Testis (tissue), 3 donors: ENCODE data around the gene ZNF792. TPM values are rescaled to one million over a fixed set of nuclear protein-coding genes. Genes with fewer than 3 reads are reported as not detected.
"Not testable (repeated sequence)": the region's sequence is repeated elsewhere in the genome, so short reads cannot be mapped to it uniquely, and the experiment has no call there.

ENCODE experiments used
- DNase-seq: peaks from one replicate; pipeline ENCODE4 v3.0.0-alpha.2; 2019
- H3K27ac ChIP-seq, 2 donors: fragments of 200-600 bp; sonication (generic); one replicate each; pipeline ENCODE4 v1.5.1; 2019
- H3K27me3 ChIP-seq: fragments of 200-600 bp; sonication (generic); one replicate; pipeline ENCODE4 v1.5.1; 2019
- H3K36me3 ChIP-seq: fragments of 200-600 bp; sonication (generic); one replicate; pipeline ENCODE4 v1.5.1; 2017; ENCODE audit warnings: low read depth; ENCODE audit errors: missing control alignments
- H3K4me1 ChIP-seq: fragments of 200-600 bp; sonication (generic); one replicate; pipeline ENCODE4 v1.5.1; 2019
- H3K4me3 ChIP-seq, 2 donors: fragments of 200-600 bp; sonication (generic); one replicate each; pipeline ENCODE4 v1.5.1; 2017 to 2019
- H3K9me3 ChIP-seq: fragments of 200-600 bp; sonication (generic); one replicate; pipeline ENCODE4 v1.5.1; 2017
- CTCF ChIP-seq, 3 experiments: fragments of 450-650 bp in 2 of 3; fragments of 200-600 bp in 1 of 3; sonication (generic) in 1 of 3; IDR thresholded peaks; one replicate each; pipeline ENCODE4 v1.5.1; 2016 to 2019; ENCODE audit warnings: antibody characterized with exemption in 3 of 3, mild to moderate bottlenecking in 2 of 3, moderate library complexity in 1 of 3
- POLR2A ChIP-seq: fragments of 450-650 bp; IDR thresholded peaks from one replicate; pipeline ENCODE4 v1.6.1; 2017; ENCODE audit warnings: antibody characterized with exemption, mild to moderate bottlenecking, moderate library complexity
- WGBS, 2 donors: methylation state at CpG; one replicate each; pipeline ENCODE4 v1.1.5; 2018; 5-methylcytosine and 5-hydroxymethylcytosine counted together
- intact Hi-C: fragments of 100-400 bp; cut with DNase I; formaldehyde crosslinking; loops from one replicate; pipeline ENCODE4 v1.15.1; 2023; ENCODE audit warnings: low total_unique reads
- polyA plus RNA-seq: library from polyadenylated mRNA; stranded (reverse); fragments of 350-450 nt; fragmentation: Illumina TruSeq; extraction: RNeasy Lipid Tissue Mini Kit (QIAGEN cat#74804); gene quantifications from one replicate; pipeline ENCODE4 v1.2.3, GENCODE V29; 2014; ENCODE audit warnings: low read depth, low replicate concordance; ENCODE audit not compliant: insufficient read depth
- total RNA-seq, 2 donors: library from RNA; depleted of rRNA; stranded (reverse); fragments of >200 nt; gene quantifications; one replicate each; pipeline ENCODE4 v1.2.3, GENCODE V29; 2016

ZNF792 gene
- total and polyA plus RNA-seq, 3 donors from 2014 or later = 2.3 to 6.6 (median 5.4) TPM

GRCh38 chr19:35009424-35010415, 45.7 kb upstream of the ZNF792 start:
- TF ChIP-seq CTCF (IDR thresholded peaks at IDR 0.05) (no peak), POLR2A (no peak)
- H3K4me1 ChIP-seq = peaks cover 19% of the 10 kb centered on the region
- no peak overlapping the region for H3K27ac ChIP-seq
- no peak for DNase-seq
- H3K9me3 ChIP-seq = no peaks in the 10 kb centered on the region
- no peaks in the 10 kb centered on the region for H3K36me3 ChIP-seq
- no peak overlapping the region for H3K4me3 ChIP-seq
- WGBS, 2 donors = 87 to 89% methylated on average over 36 of the region's 36 CpGs
- H3K27me3 ChIP-seq = no peaks in the 10 kb centered on the region
- intact Hi-C loops = no loop called here

DNA sequence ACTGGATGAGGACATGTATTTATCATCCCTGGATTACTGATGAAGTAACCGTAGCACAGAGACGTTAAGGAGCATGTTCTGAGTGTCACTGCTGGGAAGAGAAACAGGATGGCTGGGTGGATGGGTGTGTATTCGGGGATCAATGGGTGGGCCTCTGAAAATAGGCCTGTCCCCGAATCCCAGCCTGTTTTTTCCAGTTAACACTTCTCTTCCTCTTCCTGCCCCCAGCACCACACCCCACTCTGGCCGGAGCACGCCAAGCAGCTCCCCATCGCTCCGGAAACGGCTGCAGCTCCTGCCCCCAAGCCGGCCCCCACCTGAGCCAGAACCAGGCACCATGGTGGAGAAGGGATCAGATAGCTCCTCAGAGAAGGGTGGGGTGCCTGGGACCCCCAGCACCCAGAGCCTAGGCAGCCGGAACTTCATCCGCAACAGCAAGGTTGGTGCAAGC, 44.9 kb upstream of the ZNF792 start:
- no peak overlapping the region for H3K27ac ChIP-seq
- H3K9me3 ChIP-seq = no peaks in the 10 kb centered on the region
- H3K4me1 ChIP-seq = peaks cover 19% of the 10 kb centered on the region
- H3K36me3 ChIP-seq = no peaks in the 10 kb centered on the region
- WGBS, 2 donors = 87 to 95% methylated on average over 11 to 12 of the region's 12 CpGs
- no peak overlapping the region for H3K4me3 ChIP-seq
- no peak for TF ChIP-seq POLR2A
- TF ChIP-seq CTCF (IDR thresholded peaks at IDR 0.05) = no peak
- intact Hi-C loops = no loop called here
- DNase-seq = no peak
- no peaks in the 10 kb centered on the region for H3K27me3 ChIP-seq

DNA sequence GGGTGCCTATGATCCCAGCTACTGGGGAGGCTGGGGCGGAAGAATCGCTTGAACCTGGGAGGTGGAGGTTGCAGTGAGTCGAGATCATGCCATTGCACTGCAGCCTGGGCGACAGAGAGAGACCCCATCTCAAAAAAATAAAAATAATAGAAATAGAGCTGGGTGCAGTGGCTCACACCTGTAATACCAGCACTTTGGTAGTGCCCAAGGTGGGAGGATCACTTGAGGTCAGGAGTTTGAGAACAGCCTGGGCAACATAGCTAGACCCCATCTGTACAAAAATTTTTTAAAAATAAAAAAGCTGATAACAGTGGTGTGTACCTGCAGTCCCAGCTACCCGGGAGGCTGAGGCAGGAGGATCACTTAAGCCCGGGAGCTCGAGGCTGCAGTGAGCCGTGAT, 43.4 kb upstream of the ZNF792 start:
- H3K4me3 ChIP-seq, H3K9me3 ChIP-seq, DNase-seq, H3K27me3 ChIP-seq, H3K27ac ChIP-seq, H3K36me3 ChIP-seq, intact Hi-C loops: not testable (repeated sequence)
- 89 to 97% methylated on average over 8 of the region's 8 CpGs for WGBS, 2 donors
- H3K4me1 ChIP-seq = peaks cover 18% of the 10 kb centered on the region

GRCh38 chr19:35006999-35007365, 43.0 kb upstream of the ZNF792 start:
- no peak for DNase-seq
- peaks cover 18% of the 10 kb centered on the region for H3K4me1 ChIP-seq
- H3K27ac ChIP-seq = no peak overlapping the region

More at GRCh38 chr19:35006999-35007365, 43.0 kb upstream of the ZNF792 start:
- TF ChIP-seq POLR2A (no peak), CTCF (IDR thresholded peaks at IDR 0.05) (no peak)
- no peaks in the 10 kb centered on the region for H3K27me3 ChIP-seq
- no peaks in the 10 kb centered on the region for H3K36me3 ChIP-seq
- H3K4me3 ChIP-seq = no peak overlapping the region
- intact Hi-C loops = no loop called here
- 94 to 96% methylated on average over 5 of the region's 5 CpGs for WGBS, 2 donors
- H3K9me3 ChIP-seq = no peaks in the 10 kb centered on the region
